K562 (cell line): ENCODE data around the gene LIPE. TPM values are rescaled to one million over a fixed set of nuclear protein-coding genes. Genes with fewer than 3 reads are reported as not detected.

Experiments used
- ASH1L ChIP-seq: fragments of 450-650 bp; IDR thresholded peaks from 2 replicates; pipeline ENCODE4 v1.6.1; 2018; ENCODE audit warnings: borderline replicate concordance, mild to moderate bottlenecking, low read depth; ENCODE audit not compliant: partially characterized antibody
- ATF1 ChIP-seq, 2 experiments: fragments of 450-650 bp in 1 of 2; IDR thresholded peaks; 2 replicates each; pipeline ENCODE4 v1.6.1; 2016; ENCODE audit warnings: missing compliant biosample characterization in 1 of 2, missing genetic modification characterization in 1 of 2
- BMI1 ChIP-seq: fragments of 150-350 bp; IDR thresholded peaks from 2 replicates; pipeline ENCODE4 v1.6.1; 2014; ENCODE audit warnings: low read length
- CC2D1A ChIP-seq: fragments of 450-650 bp; IDR thresholded peaks from 2 replicates; pipeline ENCODE4 v1.6.1; 2017; ENCODE audit warnings: mild to moderate bottlenecking
- CREBBP ChIP-seq: IDR thresholded peaks from one replicate; pipeline ENCODE4 v1.6.1; 2012; ENCODE audit warnings: low read depth, mild to moderate bottlenecking, control low read depth, inconsistent platforms, low read length
- ELF4 ChIP-seq: fragments of 450-650 bp; formaldehyde crosslinking; IDR thresholded peaks from 2 replicates; pipeline ENCODE4 v1.4.0; 2022; ENCODE audit warnings: missing genetic modification characterization
- HDAC6 ChIP-seq: IDR thresholded peaks from 2 replicates; pipeline ENCODE4 v1.6.1; 2012; ENCODE audit warnings: low read depth, mild to moderate bottlenecking, control low read depth, inconsistent platforms, low read length, moderate library complexity
- HNRNPUL1 ChIP-seq: fragments of 200-400 bp; formaldehyde crosslinking; IDR thresholded peaks from 2 replicates; pipeline ENCODE4 v1.6.1; 2017; ENCODE audit warnings: low read length
- MEF2D ChIP-seq: conservative IDR thresholded peaks from 2 replicates; pipeline ENCODE4 v1.6.1; 2016; ENCODE audit warnings: low read depth, missing genetic modification characterization, missing compliant biosample characterization
- MNT ChIP-seq, 2 experiments: fragments of 450-650 bp; conservative IDR thresholded peaks; 2 replicates each; pipeline ENCODE4 v1.6.1; 2017; ENCODE audit warnings: mild to moderate bottlenecking in 2 of 2, moderate library complexity in 2 of 2
- MXI1 ChIP-seq: IDR thresholded peaks from 2 replicates; pipeline ENCODE4 v1.6.1; 2011; ENCODE audit warnings: low read depth, mild to moderate bottlenecking, improper control_type of control experiment, low read length
- NR3C1 ChIP-seq: sonication (generic); formaldehyde crosslinking; IDR thresholded peaks from 2 replicates; pipeline ENCODE4 v1.8.1; 2022; ENCODE audit warnings: missing genetic modification reagents
- POLR2A ChIP-seq: fragments of 450-650 bp; conservative IDR thresholded peaks from 2 replicates; pipeline ENCODE4 v1.6.1; 2016
- RAD21 ChIP-seq, 2 experiments: fragments of 250-450 bp in 1 of 2; fragments of 450-650 bp in 1 of 2; sonication (Bioruptor Pico) in 1 of 2; formaldehyde crosslinking in 1 of 2; IDR thresholded peaks in 1 of 2; conservative IDR thresholded peaks in 1 of 2; 2 replicates each; pipeline versions ENCODE4 v1.4.0 to v1.8.0; 2020 to 2022; ENCODE audit warnings: mild to moderate bottlenecking in 2 of 2, moderate library complexity in 1 of 2
- SETDB1 ChIP-seq: IDR thresholded peaks from one replicate; pipeline ENCODE4 v1.6.1; 2012; ENCODE audit warnings: low read length, control low read depth, inconsistent platforms
- U2AF2 ChIP-seq: fragments of 200-400 bp; formaldehyde crosslinking; optimal IDR thresholded peaks from 2 replicates; pipeline ENCODE3; 2017; ENCODE audit warnings: low read depth, mild to moderate bottlenecking, low read length
- XRCC4 ChIP-seq: IDR thresholded peaks from one replicate; pipeline ENCODE4 v1.6.1; 2011; ENCODE audit not compliant: insufficient read depth, insufficient read length; ENCODE audit errors: extremely low read depth
- ZBTB2 ChIP-seq: fragments of 450-650 bp; IDR thresholded peaks from 2 replicates; pipeline ENCODE4 v1.6.1; 2016; ENCODE audit warnings: antibody characterized with exemption
- ZNF436 ChIP-seq: fragments of 250-450, 450-650 bp; sonication (Bioruptor Pico); formaldehyde crosslinking; IDR thresholded peaks from 2 replicates; pipeline ENCODE4 v1.7.0; 2020; ENCODE audit warnings: mild to moderate bottlenecking
- ZNF57 ChIP-seq: fragments of 450-650 bp; formaldehyde crosslinking; IDR thresholded peaks from 2 replicates; pipeline ENCODE4 v1.4.0; 2020; ENCODE audit warnings: mild to moderate bottlenecking, moderate library complexity
- polyA plus RNA-seq, 8 experiments: library from polyadenylated mRNA; depleted of rRNA in 4 of 8; stranded (reverse) in 5 of 8; unstranded in 3 of 8; fragments of >200 nt; fragmentation: Nextera tagmentation in 2 of 8; fragmentation: Illumina TruSeq in 1 of 8; extraction: Ambion mirVana in 2 of 8; extraction: Trizol in 1 of 8; gene quantifications; 2 replicates each; pipeline versions ENCODE4 v1.2.1 to v1.2.3, GENCODE V29; 2011 to 2014; ENCODE audit warnings: inconsistent platforms in 1 of 8, missing spikeins in 1 of 8
- total RNA-seq, 7 experiments: library from RNA; depleted of rRNA in 6 of 7; stranded (reverse); fragments of >200 nt in 6 of 7; fragmentation: Illumina TruSeq in 2 of 7; extraction: Trizol in 2 of 7; gene quantifications; 2 replicates each; pipeline versions ENCODE4 v1.2.1 to v1.2.3, GENCODE V29; 2011 to 2021; ENCODE audit warnings: low replicate concordance in 1 of 7
- TF ChIP-seq, protein P1 (sequence below): fragments of 450-650 bp; conservative IDR thresholded peaks from 2 replicates; pipeline ENCODE4 v1.6.1; 2016; ENCODE audit warnings: missing genetic modification characterization, low read depth, mild to moderate bottlenecking, control low read depth, missing compliant biosample characterization
- TF ChIP-seq, protein P2 (sequence below): fragments of 250-450 bp; sonication (Bioruptor Pico); IDR thresholded peaks from 2 replicates; pipeline ENCODE4 v1.8.0; 2021; ENCODE audit warnings: moderate library complexity, mild to moderate bottlenecking, inconsistent platforms
- TF ChIP-seq, protein P3 (sequence below): fragments of 250-450 bp; sonication (Bioruptor Pico); IDR thresholded peaks from 2 replicates; pipeline ENCODE4 v1.4.0; 2020

LIPE gene
- total and polyA plus RNA-seq, 9 of the 15 experiments (the other 6 are each of a cell fraction or from before 2014, with no cell fraction given) = 0.22 TPM; not detected in 8

DNA sequence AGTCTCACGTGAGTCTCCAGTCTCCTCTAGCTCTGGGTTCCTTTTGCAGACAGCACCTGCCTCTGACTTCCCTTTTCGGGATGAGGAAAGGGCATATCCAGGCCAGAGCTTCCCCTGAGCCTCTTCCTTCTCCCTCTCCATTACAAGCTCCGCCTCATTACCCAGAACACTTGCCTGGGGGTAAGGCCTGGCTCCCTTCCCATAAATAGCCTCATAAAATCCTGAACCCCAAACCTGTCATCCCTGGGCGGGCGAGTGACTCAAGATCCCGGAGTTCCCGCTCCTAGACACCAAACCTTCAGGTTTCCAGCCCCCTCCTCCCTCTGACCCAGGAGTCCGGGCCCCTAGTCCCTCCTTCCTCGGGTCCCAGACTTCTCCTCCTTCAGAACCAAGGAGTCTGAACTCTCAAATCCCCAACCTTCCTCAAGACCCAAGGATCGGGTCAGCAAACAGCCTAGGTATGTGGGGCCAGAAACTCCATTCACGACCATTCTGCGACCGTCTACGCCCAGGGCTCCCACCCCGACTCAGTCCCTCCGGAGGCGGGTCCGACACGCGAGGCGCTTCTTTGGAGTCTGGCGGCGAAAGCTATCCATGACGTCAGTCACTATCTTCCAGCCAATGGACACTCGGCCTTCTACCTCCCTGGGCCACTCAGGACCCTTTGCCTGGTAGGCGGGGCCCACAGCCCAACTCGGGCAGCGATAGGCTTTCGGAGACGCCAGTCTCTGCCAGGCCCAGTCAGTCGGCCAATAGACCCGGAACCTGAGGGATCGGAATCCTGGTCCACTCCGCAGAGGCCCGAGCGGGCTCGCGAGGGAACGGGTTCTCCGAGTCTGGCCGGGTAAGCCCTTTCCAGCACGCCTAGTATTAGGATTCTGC is 30.6 kb downstream of the LIPE start (continued):
- peak in 1 of 2 experiments; percentile 72; a peak in 3 of 4 replicates for TF ChIP-seq MNT (conservative IDR thresholded peaks at IDR 0.05)
- TF ChIP-seq NR3C1 (CRISPR knock-in tag) = no peak
- 0 out of 2 replicates have a peak, but pooled peaks have one; percentile 16 for TF ChIP-seq MEF2D
- TF ChIP-seq CREBBP = no peak
- TF ChIP-seq POLR2A = peak; percentile 92
- no peak for TF ChIP-seq XRCC4
- peak; percentile 77; the same call in 1 of the 2 replicates for TF ChIP-seq ZBTB2
- TF ChIP-seq HNRNPUL1 = no peak
- no peak for TF ChIP-seq U2AF2
- TF ChIP-seq CC2D1A = 0 out of 2 replicates have a peak, but pooled peaks have one; percentile 12
- TF ChIP-seq MXI1 = no peak
- TF ChIP-seq, protein P1, sequence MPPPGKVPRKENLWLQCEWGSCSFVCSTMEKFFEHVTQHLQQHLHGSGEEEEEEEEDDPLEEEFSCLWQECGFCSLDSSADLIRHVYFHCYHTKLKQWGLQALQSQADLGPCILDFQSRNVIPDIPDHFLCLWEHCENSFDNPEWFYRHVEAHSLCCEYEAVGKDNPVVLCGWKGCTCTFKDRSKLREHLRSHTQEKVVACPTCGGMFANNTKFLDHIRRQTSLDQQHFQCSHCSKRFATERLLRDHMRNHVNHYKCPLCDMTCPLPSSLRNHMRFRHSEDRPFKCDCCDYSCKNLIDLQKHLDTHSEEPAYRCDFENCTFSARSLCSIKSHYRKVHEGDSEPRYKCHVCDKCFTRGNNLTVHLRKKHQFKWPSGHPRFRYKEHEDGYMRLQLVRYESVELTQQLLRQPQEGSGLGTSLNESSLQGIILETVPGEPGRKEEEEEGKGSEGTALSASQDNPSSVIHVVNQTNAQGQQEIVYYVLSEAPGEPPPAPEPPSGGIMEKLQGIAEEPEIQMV (tag) = no peak
- TF ChIP-seq HDAC6 = no peak
- no peak for TF ChIP-seq ZNF436 (CRISPR knock-in tag)
- TF ChIP-seq, protein P2, sequence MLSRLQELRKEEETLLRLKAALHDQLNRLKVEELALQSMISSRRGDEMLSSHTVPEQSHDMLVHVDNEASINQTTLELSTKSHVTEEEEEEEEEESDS (CRISPR knock-in tag) = no peak
- TF ChIP-seq ATF1 (CRISPR knock-in tag; IDR thresholded peaks at IDR 0.05) = no peak
- TF ChIP-seq ATF1 (tag; IDR thresholded peaks at IDR 0.05) = peak; percentile 96
- no peak for TF ChIP-seq ELF4 (CRISPR knock-in tag)
- 0 out of 2 replicates have a peak, but pooled peaks have one; percentile 32 for TF ChIP-seq ZNF57 (CRISPR knock-in tag)
- peak; percentile 95 for TF ChIP-seq ASH1L
- no peak for TF ChIP-seq BMI1
- TF ChIP-seq RAD21 (CRISPR knock-in tag; conservative IDR thresholded peaks at IDR 0.05 in 1 of 2, IDR thresholded peaks at IDR 0.05 in 1 of 2) = no peak
- TF ChIP-seq, protein P3, sequence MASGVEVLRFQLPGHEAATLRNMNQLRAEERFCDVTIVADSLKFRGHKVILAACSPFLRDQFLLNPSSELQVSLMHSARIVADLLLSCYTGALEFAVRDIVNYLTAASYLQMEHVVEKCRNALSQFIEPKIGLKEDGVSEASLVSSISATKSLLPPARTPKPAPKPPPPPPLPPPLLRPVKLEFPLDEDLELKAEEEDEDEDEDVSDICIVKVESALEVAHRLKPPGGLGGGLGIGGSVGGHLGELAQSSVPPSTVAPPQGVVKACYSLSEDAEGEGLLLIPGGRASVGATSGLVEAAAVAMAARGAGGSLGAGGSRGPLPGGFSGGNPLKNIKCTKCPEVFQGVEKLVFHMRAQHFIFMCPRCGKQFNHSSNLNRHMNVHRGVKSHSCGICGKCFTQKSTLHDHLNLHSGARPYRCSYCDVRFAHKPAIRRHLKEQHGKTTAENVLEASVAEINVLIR (CRISPR knock-in tag) = peak; percentile 62
- no peak for TF ChIP-seq SETDB1
